Activated CD8-positive, alpha-beta T cell treated with anti-CD3 and anti-CD28 coated beads for 36 hours (primary cell): ENCODE measurements around the gene TMCO4. TPM values are rescaled to one million over a fixed set of nuclear protein-coding genes. Genes with fewer than 3 reads are reported as not detected.

Source experiments
- ATAC-seq: fragments of 200-7000 bp; cut with Tn5 transposase; one replicate; pipeline ENCODE4 v1.10.0; 2021; ENCODE audit warnings: mild to moderate bottlenecking, moderate library complexity
- CTCF ChIA-PET: fragments of 350-600 bp; sonication (Branson Sonifier 250); formaldehyde crosslinking; loops from one replicate; lab custom pipeline; 2021; ENCODE audit warnings: antibody characterized with exemption; lab: Charles Lee
- POLR2A ChIA-PET: fragments of 350-600 bp; sonication (Branson Sonifier 250); formaldehyde crosslinking; loops from one replicate; lab custom pipeline; 2021; ENCODE audit warnings: antibody characterized with exemption; lab: Charles Lee
- DNase-seq: peaks from one replicate; pipeline ENCODE4 v3.0.0-alpha.2; 2020
- H3K27ac Mint-ChIP-seq: one replicate; pipeline ENCODE4 v1.8.0; 2021; ENCODE audit warnings: mild to moderate bottlenecking, mixed read lengths
- H3K27me3 Mint-ChIP-seq: one replicate; pipeline ENCODE4 v1.8.0; 2021; ENCODE audit warnings: mixed read lengths
- H3K36me3 Mint-ChIP-seq: one replicate; pipeline ENCODE4 v1.8.0; 2021; ENCODE audit warnings: low read depth, mixed read lengths
- H3K4me1 Mint-ChIP-seq: one replicate; pipeline ENCODE4 v1.8.0; 2021; ENCODE audit warnings: low read depth, mixed read lengths
- H3K4me3 Mint-ChIP-seq: one replicate; pipeline ENCODE4 v1.8.0; 2021; ENCODE audit warnings: mild to moderate bottlenecking, moderate library complexity, mixed read lengths
- H3K9me3 Mint-ChIP-seq: one replicate; pipeline ENCODE4 v1.8.0; 2021; ENCODE audit warnings: mixed read lengths
- CTCF ChIP-seq: fragments of 200-600 bp; IDR thresholded peaks from one replicate; pipeline ENCODE4 v1.8.0; 2022; ENCODE audit warnings: antibody characterized with exemption, mild to moderate bottlenecking
- intact Hi-C: fragments of 100-400 bp; cut with micrococcal nuclease; formaldehyde crosslinking; loops from one replicate; pipeline ENCODE4 v1.10.0; 2022
- total RNA-seq, 2 experiments: library from RNA; stranded (reverse); gene quantifications; one replicate each; pipeline ENCODE4 v1.2.3, GENCODE V29; 2021

TMCO4 gene
- total RNA-seq, 2 experiments from 2014 or later: 10.8 to 13.2 TPM

DNA sequence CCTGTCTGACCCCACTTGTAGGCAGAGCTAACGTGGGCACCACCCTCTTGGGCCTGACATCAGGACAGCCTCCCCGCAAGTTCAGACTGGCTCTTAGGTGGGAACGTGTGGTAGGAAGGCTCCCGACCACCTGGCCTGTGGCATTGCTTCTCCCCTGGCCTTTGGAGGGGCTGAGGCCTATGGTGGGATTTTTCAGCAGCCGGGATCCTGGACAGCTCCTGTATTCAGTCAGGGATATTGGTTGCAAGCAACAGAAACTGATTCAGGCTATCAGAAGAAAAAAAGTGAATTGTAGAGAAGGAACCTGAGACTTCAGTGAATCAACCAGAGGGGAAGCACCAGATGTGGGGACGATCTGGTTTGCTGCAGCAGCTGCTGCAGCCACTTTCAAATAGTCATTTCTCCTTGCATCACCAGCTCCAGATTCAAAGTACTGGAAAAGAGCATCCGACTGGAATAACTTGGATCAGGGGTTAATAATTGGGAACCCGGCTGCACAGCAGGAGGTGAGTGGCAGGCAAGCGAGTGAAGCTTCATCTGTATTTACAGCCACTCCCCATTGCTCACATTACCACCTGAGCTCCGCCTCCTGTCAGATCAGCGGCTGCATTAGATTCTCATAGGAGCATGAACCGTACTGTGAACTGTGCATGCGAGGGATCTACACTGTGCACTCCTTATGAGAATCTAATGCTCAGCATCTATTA is 9.5 kb upstream of the TMCO4 start:
- ATAC-seq (no peak), DNase-seq (no peak)
- Mint-ChIP-seq H3K36me3 (no peaks in the 10 kb centered on the region), H3K4me1 (no peaks in the 10 kb centered on the region), H3K9me3 (no peaks in the 10 kb centered on the region), H3K27ac (no peak overlapping the region), H3K4me3 (no peak overlapping the region), H3K27me3 (no peaks in the 10 kb centered on the region)
- ChIA-PET CTCF (interaction anchor here (1.1 to 2.3 kb wide), 4 partner anchors 8 to 147 kb away, joined by 3 to 7 read pairs (median 3); no protein-coding TSS in a partner anchor), POLR2A (interaction anchor here (0.6 to 1.5 kb wide), 3 partner anchors 11 to 948 kb away, joined by 3 to 4 read pairs (median 3); no protein-coding TSS in a partner anchor)
- intact Hi-C loops: loop anchor here (5.0 kb wide), 1 partner anchor 47 kb away; no protein-coding TSS in a partner anchor
- no peak for TF ChIP-seq CTCF

DNA sequence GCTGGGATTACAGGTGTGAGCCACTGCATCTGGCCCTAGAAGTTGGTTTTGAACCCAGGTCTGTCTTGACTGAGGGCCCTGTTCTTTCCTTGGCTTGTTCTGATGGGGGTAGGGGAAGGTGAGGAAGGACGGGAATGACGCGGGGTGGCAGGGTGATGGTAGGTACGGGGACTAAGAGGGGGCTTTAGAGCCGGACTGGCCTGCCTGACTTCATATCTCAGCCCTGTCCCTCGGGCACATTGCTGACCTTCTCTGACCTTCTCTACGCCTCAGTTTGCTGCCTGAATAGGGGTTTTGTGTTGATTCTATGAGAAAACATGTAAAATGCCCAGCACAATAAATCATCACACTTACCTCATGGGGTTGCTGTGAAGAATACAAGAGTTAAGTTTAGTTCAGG is 8.6 kb upstream of the TMCO4 start:
- Mint-ChIP-seq H3K4me1 (no peaks in the 10 kb centered on the region), H3K4me3 (no peak overlapping the region), H3K27me3 (no peaks in the 10 kb centered on the region), H3K9me3 (no peaks in the 10 kb centered on the region), H3K27ac (no peak overlapping the region), H3K36me3 (no peaks in the 10 kb centered on the region)
- TF ChIP-seq CTCF: no peak
- intact Hi-C loops: loop anchor here (5.0 kb wide), 1 partner anchor 46 kb away; no protein-coding TSS in a partner anchor
- DNase-seq (no peak), ATAC-seq (no peak)
- ChIA-PET POLR2A (interaction anchor here (0.6 kb wide), 1 partner anchor 966 kb away, joined by 3 read pairs; no protein-coding TSS in a partner anchor), CTCF (interaction anchor here (2.3 kb wide), 1 partner anchor 46 kb away, joined by 7 read pairs; no protein-coding TSS in a partner anchor)

DNA sequence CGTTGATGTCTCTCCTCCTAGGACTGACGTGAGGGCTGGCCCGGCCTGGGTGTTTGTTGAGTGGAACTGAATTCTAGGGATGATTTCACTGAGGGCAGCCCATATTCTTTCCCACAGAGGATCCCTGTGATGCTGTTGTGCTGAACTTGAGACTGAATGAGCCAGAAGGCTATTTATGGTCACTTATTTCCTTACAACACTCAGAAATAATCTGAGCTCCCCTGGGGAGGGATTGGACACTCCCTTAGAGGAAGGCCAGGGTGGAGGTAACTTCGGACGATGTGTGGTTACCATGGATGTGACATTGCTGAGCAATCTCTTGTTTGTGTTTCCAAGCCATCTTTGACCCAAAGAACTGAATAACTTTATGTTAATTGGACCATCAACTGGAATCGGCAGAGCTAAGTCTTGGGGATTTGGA is 5.1 kb upstream of the TMCO4 start:
- POLR2A ChIA-PET: no interaction called here
- DNase-seq (no peak), ATAC-seq (no peak)
- peaks cover 10% of the 10 kb centered on the region for H3K4me1 Mint-ChIP-seq
- H3K4me3 Mint-ChIP-seq: no peak overlapping the region
- CTCF ChIA-PET: no interaction called here
- no peak overlapping the region for H3K27ac Mint-ChIP-seq
- H3K27me3 Mint-ChIP-seq: no peaks in the 10 kb centered on the region
- no peaks in the 10 kb centered on the region for H3K36me3 Mint-ChIP-seq
- intact Hi-C loops: loop anchor here (5.0 kb wide), 1 partner anchor 43 kb away; no protein-coding TSS in a partner anchor
- H3K9me3 Mint-ChIP-seq: no peaks in the 10 kb centered on the region
- no peak for TF ChIP-seq CTCF

- H3K4me1 Mint-ChIP-seq: peaks cover 22% of the 10 kb centered on the region
- H3K36me3 Mint-ChIP-seq: peaks cover 1% of the 10 kb centered on the region
- H3K4me3 Mint-ChIP-seq: no peak overlapping the region
- no peaks in the 10 kb centered on the region for H3K27me3 Mint-ChIP-seq
- TF ChIP-seq CTCF: no peak
- POLR2A ChIA-PET: interaction anchor here (0.7 kb wide), 1 partner anchor 551 kb away, joined by 3 read pairs; the partner anchor contains the start of gene EMC1
- no peak for DNase-seq
- ATAC-seq: no peak
- intact Hi-C loops: no loop called here
- CTCF ChIA-PET: interaction anchor here (1.0 kb wide), 1 partner anchor 140 kb away, joined by 4 read pairs; no protein-coding TSS in a partner anchor
- no peaks in the 10 kb centered on the region for H3K9me3 Mint-ChIP-seq
- H3K27ac Mint-ChIP-seq: no peak overlapping the region
These were observed 2.6 kb upstream of the TMCO4 start for GRCh38 chr1:19802269-19802668.
